H4 (cell line): ENCODE data around the gene PLEKHM3. TPM values are rescaled to one million over a fixed set of nuclear protein-coding genes. Genes with fewer than 3 reads are reported as not detected.
"Not testable (repeated sequence)": the region's sequence is repeated elsewhere in the genome, so short reads cannot be mapped to it uniquely, and the experiment has no call there.

Experiments
- DNase-seq: peaks from one replicate; pipeline ENCODE4 v3.0.0-alpha.2; 2015; ENCODE audit warnings: low spot score
- total RNA-seq: library from RNA; depleted of rRNA; stranded (reverse); fragments of >200 nt; shearing (Covaris generic); gene quantifications from 2 replicates; pipeline ENCODE4 v1.2.3, GENCODE V29; 2014

Gene PLEKHM3
- total RNA-seq, 1 experiment from 2014 or later, result 2.2 TPM

DNA sequence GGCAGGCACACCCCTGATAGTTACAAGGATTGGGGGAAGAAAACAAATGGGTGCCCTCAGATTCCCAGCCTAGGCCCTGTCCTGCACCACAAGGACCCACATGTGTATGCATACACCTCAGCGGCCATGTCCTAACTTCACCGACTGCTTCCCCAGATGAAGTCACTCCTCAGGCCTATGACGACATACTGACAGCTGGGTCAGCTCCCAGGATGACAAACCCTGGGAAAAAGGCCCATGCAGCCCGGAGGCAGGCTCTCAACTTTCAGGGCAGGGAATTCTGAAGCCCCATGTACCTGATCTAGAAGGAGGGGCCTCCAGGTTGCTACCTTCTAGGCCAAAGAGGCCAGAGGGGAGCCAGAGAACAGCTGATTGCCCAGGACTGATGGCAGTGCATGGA is 11.0 kb upstream of the PLEKHM3 start:
- DNase-seq, result no peak

DNA sequence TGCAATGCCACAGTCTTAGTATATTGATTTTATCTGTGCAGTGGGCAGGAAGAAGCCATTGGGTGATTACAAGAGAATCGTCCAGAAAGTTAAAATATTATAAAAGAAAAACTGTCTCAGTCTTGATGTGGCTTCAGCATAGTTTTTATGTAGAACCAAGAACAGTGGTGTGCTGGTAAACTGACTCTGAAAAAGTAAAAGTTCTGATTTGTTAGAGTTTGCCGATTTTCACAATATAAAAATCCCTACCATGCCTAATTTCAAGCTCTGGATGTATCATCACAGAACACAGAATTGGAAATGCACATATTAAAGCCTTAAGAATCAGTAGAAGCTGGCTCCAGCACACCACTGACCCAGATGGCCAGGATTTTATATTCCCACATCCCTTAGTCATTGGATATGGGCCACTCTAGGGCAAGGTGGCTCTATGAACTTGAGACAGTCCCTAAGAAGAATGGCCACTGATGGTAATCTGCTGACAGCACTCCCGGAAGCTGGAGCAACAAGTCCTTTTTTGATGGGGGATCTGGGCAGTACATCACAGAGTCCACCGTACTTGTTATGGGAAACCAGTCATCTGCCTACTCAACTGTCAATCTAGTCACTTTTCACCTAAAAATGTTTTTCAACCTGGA is 9.3 kb upstream of the PLEKHM3 start:
- DNase-seq, result no peak

DNA sequence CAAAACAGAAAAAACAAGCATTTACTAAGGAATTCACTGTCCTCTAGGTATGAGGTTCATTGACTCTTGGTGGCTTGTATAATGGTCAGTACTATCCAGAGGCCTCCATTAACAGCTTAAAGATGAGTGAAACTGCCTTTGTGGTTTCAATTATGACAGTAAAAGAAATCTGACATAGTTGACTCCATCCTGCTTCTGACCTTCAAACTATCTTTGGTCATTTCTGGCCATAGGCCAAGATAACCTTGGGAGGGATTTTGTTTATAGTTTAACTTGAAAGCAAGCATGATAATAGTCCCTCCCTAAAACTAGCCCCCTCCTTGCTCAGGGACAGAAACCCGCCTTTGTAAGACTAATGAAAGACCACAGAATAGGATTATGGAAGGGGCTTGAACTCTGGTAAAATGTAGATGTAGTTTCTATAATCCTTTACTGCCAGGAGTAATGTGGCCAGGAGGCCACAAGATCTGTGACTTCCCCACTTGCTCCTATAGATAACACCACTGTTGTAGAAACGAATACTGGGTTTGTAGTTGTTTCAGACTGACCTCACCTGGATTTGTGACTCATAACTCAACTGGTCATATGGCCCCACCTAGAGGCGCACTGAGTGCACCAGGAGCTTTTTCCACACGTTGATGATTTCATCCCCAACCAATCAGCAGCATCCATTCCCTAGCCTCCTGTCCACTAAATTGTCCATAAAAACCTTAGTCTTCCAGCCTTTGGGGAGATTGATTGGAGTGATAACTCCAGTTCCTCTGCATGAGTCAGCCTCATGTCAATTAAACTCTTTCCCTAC is 8.6 kb upstream of the PLEKHM3 start:
- peak; percentile 25 for DNase-seq

DNA sequence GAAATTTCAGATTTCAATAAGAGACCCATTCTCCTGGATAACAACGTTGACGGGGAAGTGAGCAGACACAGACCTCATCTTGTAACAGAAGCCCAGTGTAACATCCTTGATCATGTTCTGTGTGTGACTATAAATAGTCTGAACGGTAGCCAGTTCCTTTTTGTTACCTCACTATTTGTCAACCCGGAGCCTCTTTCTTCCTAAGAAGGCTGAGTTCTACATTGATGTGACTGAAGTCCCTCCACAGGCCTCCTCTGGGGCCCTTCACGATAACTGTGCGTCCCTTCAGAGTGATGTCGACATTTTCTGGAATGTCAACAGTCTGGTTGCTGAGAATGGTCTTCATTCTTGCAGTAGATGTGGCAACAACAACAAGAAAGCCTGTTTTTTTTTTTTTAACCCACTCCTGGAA is 6.3 kb upstream of the PLEKHM3 start:
- DNase-seq, result no peak

DNA sequence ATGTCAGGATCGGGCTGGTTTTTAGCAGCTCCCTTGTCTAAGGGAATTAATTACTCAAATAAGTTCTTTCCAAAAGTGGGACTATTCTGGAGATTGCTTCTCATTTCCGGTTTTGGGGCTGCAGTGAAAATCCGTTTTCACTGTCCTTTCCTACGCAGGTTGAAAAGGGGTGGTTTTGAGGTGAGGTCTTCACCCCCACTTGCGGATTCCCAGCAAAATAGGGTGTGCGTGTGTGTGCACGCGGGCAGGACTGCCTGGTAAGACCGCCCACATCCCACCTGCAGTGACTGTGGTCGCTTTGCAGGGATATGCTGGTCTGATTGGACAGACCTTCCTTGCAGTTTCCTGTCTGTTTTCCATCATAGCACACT is 472 bp upstream of the PLEKHM3 start:
- DNase-seq, result no peak

DNA sequence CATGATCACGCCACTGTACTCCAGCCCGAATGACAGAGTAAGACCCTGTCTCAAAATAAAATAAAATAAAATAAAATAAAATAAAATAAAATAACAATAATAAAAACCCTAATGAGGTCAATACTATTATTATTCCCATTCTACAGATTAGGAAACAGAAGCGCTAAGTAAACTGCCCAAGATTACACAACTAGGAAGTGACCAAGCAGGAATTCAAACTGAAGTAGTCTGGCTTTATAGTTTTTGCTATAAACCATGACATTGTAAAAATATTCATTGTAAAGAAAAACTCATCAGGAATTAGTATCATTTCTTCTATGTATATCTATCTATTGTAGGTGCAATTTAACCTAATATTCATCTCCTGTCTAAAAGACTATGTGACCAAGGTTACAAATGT is 1.2 kb downstream of the PLEKHM3 start:
- no peak for DNase-seq

DNA sequence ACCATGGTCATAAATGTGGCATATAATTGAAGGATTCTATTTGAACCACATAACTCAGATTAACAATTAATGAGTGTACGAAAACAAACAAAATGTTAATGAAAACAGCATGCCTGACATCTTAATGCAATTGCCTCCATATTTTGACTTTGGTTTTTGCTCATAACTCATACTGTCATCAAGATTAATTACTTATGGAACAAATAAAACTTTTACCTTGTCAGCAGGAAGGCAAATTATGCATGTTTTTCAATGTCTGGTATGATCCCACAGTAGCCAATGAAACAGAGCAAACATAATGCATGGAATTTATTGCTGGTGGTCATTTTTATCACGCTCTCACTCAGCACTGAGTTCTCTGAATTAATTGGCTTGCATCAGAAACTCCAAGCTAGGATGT is 5.1 kb downstream of the PLEKHM3 start:
- no peak for DNase-seq

DNA sequence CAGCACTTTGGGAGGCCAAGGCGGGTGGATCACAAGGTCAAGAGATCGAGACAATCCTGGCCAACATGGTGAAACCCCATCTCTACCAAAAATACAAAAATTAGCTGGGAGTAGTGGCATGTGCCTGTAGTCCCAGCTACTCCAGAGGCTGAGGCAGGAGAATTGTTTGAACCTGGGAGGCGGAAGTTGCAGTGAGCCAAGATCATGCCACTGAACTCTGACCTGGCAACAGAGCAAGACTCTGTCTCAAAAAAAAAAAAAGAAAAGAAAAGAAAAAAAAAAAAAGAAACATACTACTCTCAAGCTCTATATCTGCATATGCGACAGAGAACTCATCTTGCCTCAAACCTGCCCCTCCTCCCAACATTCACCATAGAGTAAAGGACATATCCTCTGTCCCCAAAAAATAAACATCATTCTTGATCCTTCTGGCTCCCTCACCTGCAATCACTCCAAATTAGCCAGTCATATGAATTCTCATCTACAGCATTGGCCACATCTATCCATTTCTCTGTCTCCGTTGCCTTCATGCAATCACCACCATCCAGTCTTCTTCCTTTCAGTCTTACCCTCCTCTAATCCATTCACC is 7.1 kb downstream of the PLEKHM3 start:
- not testable (repeated sequence) for DNase-seq

DNA sequence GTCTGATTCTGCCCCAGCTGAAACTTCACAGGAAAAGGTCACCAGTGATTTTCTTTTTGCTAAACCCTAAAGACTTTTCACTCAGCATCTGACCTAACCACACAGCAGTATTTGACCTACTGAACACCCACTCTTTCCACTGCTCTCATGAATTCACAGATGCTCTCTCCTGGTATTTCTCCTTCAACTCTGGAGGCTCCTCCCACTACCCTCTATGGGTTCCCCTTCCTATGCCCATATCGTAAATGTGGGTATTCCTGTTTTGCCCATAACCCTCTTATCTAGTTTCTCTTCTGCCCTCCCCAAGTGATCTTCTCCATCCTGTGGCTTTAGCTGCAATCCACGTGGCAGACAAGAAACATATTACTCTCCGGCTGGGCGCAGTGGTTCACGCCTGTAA is 7.6 kb downstream of the PLEKHM3 start:
- DNase-seq, result no peak

DNA sequence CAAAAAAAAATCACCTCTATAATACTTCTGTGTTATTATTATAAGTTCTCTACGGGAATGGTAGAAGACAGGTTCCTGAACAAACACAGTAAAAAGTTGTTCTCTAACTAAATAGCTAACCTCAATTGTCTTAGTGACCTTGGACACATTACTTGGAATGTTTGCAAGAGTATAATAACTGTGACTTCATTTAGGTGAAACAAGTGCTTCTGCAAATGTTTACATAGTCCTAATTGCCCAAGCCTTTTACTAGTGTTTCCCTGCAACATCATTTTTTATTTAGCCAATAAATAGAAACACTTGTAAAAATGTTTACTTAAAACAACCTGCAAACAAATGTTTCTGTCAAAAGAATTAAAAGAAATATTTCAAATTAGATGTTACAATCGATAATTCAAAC is 9.9 kb downstream of the PLEKHM3 start:
- no peak for DNase-seq

DNA sequence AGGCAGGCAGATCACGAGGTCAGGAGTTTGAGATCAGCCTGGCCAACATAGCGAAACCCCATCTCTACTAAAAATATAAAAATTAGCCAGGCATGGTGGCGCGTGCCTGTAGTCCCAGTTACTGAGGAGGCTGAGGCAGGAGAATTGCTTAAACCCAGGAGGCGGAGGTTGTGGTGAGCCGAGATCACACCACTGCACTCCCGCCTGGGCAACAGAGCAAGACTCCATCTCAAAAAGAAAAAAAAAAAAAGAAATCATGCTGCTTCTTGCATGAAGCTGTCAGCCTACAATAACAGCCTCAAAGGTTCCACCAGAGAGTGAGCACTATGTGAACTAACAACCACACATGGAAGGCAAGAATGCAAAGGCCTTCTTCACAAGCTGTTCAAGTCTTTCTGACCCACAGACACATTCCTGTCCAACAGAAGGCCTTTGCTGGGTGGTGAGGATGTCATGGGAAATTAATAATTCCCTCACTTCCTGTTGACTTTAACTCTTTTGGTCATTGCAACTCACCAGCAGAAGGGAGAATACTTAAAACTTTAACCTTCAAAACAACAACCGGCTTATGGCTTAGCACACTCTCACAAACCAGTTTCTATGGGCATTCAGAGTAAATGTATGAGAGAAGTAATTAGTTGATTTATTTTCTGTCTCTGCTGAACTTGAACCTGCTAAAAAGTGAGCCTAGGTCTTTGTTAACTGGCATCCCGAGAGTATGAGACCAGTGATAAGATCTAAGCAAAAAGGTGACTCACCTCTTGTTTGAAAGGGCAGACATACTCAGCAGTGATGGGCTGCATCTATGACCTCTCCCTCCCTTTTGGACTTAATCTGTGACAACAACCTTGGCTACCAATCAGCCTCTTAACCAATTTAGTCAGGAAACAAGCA is 11.8 kb downstream of the PLEKHM3 start:
- peak; percentile 16 for DNase-seq

DNA sequence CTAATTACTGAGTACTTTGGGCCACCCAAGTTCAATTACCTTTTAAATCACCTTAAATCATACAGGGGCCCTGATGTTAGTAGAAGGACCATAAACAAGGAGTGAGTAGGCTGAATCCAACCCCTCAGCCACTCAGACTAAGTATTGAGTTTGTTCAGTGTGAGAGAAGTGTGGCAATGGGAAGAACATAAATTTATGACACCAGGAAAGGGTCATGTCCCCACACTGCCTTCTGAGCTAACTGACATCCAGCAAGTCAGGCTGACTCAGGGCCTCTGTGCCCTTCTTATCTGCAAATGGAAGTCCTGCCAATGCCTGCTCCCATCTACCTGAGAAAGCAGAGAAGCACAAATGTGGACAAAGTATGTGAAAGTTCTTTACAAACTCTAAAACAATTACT is 12.9 kb downstream of the PLEKHM3 start:
- DNase-seq, result no peak

DNA sequence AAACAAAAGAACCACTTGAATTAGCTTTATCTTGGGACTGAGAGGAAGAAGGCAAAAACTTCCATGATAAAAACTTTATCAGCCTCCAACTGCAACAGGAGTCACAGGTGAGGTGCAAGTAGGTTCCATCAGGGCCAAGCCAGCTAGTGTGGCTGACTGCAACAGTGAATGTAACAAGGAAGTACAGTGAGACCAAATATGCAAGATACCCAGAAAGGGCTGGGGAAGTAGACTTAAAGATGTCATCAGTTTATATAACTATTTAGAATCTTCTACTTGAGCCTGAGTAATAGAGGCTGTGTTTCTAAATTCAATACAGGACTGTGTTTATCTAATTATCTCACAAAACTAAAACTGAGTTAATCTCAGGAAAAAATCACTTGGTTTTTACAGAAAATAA is 14.8 kb downstream of the PLEKHM3 start:
- no peak for DNase-seq

DNA sequence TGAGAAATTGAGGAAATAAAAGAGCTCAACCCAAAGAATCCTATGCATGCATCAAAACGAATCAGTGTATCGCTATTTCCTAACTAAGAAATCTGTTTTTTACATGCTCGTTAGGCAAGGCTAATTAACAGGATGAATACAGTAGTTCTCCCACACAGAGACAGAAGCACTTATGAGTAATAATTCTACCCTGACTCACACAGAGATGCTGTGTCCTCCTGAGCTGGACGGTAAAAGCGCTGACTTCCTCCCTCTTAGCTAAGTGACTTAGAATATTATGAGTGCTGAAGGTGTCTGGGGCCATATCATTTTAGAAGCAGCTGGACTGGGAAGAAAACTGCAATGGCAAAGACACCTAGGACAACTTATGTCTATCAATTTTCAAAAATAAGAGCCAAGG is 18.5 kb downstream of the PLEKHM3 start:
- DNase-seq, result no peak

DNA sequence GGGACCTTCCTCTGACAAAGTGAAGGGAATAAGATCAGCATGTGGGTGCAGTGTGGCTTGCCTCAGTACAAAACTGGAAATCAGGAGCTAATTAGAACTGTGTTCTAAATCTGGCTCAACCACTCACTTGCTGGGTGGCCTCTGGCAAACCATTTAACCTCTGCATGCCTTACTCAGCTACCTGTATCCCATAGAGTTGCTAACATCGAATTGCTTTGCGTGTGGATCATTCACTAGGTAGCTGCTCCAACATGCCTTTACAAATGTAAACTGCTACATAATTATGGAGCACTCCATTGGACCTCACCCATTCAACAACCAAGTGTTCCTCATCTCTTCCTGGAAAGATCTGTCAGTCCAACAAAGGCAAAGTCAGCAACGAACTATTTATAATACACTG is 19.0 kb downstream of the PLEKHM3 start:
- DNase-seq, result no peak

DNA sequence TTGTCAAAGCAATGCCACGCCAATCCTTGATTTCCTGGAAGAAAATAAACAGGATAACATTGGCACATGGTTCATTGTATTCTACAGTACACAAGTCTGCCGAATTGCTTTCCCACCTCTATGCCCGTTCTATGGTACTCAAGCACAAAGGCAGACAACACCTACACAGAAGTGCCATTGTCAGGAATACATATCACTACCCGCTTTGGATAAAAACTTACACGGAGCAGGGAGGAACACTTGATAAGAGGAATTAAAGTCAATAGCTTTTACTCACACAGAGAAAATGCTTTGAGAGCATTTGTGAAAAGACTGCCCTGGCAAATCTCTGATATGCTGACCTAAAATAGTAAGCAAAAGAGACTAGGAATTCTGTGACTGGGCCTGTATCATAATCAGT is 23.4 kb downstream of the PLEKHM3 start:
- no peak for DNase-seq

DNA sequence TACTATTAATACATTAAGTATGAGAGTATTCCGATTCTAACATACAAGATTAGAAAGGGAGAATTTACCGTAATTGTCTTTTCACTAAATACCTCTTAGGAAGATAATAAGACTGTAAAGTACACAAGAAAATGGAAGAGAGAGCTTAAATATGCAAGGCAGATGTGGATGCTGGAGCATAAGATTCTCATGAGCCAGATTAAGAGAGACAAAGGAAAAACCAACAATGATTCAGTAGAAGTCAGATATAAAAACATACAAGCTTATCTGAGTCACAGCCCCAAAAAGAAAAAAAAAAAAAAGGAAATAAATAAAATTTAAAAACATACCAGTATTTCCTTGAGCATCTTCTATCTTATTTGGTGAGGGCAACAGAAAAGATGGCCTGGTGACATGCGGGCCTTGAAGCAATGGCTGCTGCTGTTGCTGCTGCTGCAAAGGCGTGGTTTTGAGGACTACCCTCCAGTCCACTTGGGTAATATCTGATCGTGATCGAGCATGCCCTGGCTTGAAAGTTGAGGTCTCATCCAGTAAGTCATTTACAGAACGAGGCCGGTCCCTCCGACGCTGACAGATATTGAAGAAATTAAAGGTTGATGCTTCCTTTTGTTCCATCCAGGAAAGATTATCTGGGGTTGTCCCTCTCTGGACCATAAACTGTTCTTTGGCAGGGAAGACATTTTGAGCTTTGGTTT is 24.5 kb downstream of the PLEKHM3 start:
- no peak for DNase-seq

DNA sequence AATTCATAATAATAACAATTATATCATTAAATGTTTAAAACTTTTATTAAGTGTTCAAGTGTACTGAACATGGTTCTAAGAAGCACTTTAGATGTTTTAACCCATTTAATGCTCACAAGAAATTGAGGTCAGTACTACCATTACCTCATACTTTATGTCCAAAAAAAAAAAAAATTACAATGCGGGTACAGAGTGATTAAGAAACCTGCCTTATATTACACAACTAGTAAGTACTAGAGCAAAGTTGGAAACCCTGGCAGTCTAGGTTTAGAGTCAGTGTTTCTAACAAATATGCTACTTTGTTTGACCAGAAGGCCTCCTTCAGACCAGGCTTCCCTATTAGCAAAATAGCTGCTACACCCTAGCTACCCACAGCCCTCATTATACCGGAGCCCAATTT is 28.5 kb downstream of the PLEKHM3 start:
- DNase-seq, result no peak

DNA sequence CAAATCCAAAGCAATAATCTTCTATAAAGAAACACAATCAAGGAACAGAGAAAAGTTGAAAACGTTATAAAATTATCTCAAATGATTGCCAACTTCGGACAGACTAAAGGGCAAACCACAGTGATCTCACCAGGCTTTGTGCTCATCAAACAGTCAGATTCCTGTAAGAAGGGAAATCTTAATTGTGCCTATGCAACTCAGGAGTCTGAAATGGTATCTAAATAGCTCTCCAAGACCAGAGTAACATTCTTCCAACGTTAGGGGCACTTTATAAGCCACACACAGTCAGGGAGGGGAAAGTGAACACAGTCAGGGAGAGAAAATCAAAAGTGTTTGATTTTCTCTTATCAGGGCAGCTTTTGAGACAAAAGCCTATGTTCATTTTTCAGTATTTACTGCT is 29.4 kb downstream of the PLEKHM3 start:
- DNase-seq, result no peak

DNA sequence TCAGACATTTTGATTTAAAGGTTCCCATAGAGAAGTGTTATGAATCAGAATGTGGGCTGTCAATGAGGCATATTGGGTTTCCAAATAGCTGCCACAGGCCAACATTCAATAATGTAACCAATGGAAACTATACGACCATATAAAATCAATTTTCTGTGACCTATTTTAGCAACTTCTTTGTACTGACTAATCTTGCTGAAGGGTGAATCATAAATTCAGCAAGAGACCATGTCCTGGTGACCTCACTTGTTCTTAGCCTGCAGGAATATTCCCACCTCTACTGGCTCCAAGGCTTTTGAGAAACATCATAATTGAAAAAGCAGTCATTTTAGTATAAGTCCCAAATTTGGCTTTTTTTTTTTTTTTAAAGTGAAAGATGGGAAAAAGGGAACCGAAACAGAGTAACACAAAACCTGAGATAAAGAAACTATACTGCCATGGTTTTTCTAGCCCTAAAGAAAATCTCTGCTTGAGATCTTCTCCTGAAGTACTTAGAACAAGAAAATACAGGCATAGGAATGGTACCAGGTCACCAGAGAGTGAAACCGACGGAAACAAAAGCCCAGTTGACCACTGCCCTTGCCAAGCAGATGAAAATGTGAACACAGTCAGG is 32.1 kb downstream of the PLEKHM3 start:
- DNase-seq, result no peak

DNA sequence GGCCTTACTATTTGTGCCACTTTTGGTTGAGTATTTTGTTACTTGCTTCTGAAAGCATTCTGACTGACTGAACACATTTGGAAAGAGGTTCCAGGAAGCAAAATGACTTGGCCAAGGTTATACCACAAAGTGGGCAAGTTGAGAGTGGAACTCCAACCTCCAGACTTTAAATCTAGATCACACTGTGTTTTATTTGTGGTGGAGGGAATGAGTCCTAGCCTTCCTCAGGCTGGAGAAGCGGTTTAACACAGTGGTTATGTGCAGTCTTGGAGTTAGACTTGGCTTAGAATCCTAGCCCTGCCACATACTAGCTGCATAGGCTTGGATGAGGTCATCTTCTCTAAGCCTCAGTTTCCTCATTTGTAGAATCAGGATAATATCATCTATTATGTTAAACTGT is 33.4 kb downstream of the PLEKHM3 start:
- no peak for DNase-seq
